B cell (primary cell): ENCODE measurements around the gene SLIT3. TPM values are rescaled to one million over a fixed set of nuclear protein-coding genes. Genes with fewer than 3 reads are reported as not detected.

Experiments used
- ATAC-seq: fragments of 200-7000 bp; cut with Tn5 transposase; one replicate; pipeline ENCODE4 v1.10.0; 2021; ENCODE audit warnings: low read depth, mild to moderate bottlenecking, moderate number of reproducible peaks, moderate library complexity
- CTCF ChIA-PET: fragments of 350-600 bp; sonication (Branson Sonifier 250); formaldehyde crosslinking; loops from one replicate; lab custom pipeline; 2021; ENCODE audit warnings: antibody characterized with exemption, inconsistent platforms; lab: Charles Lee
- POLR2A ChIA-PET: fragments of 350-600 bp; sonication (Branson Sonifier 250); formaldehyde crosslinking; loops from one replicate; lab custom pipeline; 2021; ENCODE audit warnings: antibody characterized with exemption; lab: Charles Lee
- DNase-seq: peaks from one replicate; pipeline ENCODE4 v3.0.0; 2013
- H2AFZ ChIP-seq: 2 replicates; pipeline ENCODE4 v1.6.1; 2012; ENCODE audit warnings: mild to moderate bottlenecking, low read depth, low read length; ENCODE audit not compliant: insufficient read depth, poor library complexity, severe bottlenecking
- H3K27ac ChIP-seq, 2 donors: 1 replicate in 1 of 2; 2 replicates in 1 of 2; pipeline ENCODE4 v1.5.1; 2012 to 2013; ENCODE audit warnings: low read length in 2 of 2, mild to moderate bottlenecking in 2 of 2, moderate library complexity in 1 of 2
- H3K27me3 ChIP-seq, 4 experiments: fragments of 200-600 bp in 1 of 4; sonication (generic) in 1 of 4; replicated peaks in 1 of 4; 1 replicate in 2 of 4; 2 replicates in 2 of 4; pipeline versions ENCODE4 v1.6.1 to v1.7.0; 2013 to 2016; ENCODE audit warnings: low read length in 3 of 4, mild to moderate bottlenecking in 2 of 4, mixed read lengths in 1 of 4, moderate library complexity in 1 of 4; ENCODE audit not compliant: insufficient read depth in 4 of 4, control insufficient read depth in 3 of 4; ENCODE audit errors: control extremely low read depth in 1 of 4
- H3K36me3 ChIP-seq, 2 experiments: replicated peaks in 1 of 2; 1 replicate in 1 of 2; 2 replicates in 1 of 2; pipeline versions ENCODE4 v1.6.1 to v1.7.1; 2013; ENCODE audit warnings: low read length in 1 of 2; ENCODE audit not compliant: insufficient read depth in 2 of 2, control insufficient read depth in 1 of 2; ENCODE audit errors: control extremely low read depth in 1 of 2, extremely low read depth in 1 of 2
- H3K4me1 ChIP-seq, 2 donors: fragments of 200-600 bp in 1 of 2; sonication (generic) in 1 of 2; 1 replicate in 1 of 2; 2 replicates in 1 of 2; pipeline versions ENCODE4 v1.5.1 to v1.6.1; 2013 to 2017; ENCODE audit warnings: low read length in 2 of 2; ENCODE audit not compliant: control insufficient read depth in 2 of 2, insufficient read depth in 2 of 2
- H3K4me2 ChIP-seq: replicated peaks from 2 replicates; pipeline ENCODE3; 2012; ENCODE audit warnings: mild to moderate bottlenecking, low read depth, low read length; ENCODE audit not compliant: poor library complexity, severe bottlenecking
- H3K4me3 ChIP-seq, 5 experiments: fragments of 200-600 bp in 1 of 5; sonication (generic) in 1 of 5; 1 replicate in 3 of 5; 2 replicates in 2 of 5; pipeline versions ENCODE4 v1.5.1 to v1.7.0; 2011 to 2016; ENCODE audit warnings: low read length in 4 of 5, mild to moderate bottlenecking in 4 of 5, low read depth in 2 of 5, control low read depth in 1 of 5, moderate library complexity in 1 of 5; ENCODE audit not compliant: insufficient read depth in 1 of 5; ENCODE audit errors: control extremely low read depth in 1 of 5, extremely low read depth in 1 of 5
- H3K79me2 ChIP-seq: fragments of 200-600 bp; sonication (generic); one replicate; pipeline ENCODE4 v1.6.0; 2016; ENCODE audit warnings: low read length; ENCODE audit not compliant: control insufficient read depth, insufficient read depth
- H3K9ac ChIP-seq: fragments of 200-600 bp; sonication (generic); 2 replicates; pipeline ENCODE4 v1.6.1; 2017; ENCODE audit warnings: mild to moderate bottlenecking, low read length, moderate library complexity
- H3K9me3 ChIP-seq, 3 donors: one replicate each; pipeline versions ENCODE4 v1.6.1 to v1.7.1; 2013; ENCODE audit warnings: low read length in 2 of 3; ENCODE audit not compliant: control insufficient read depth in 2 of 3, insufficient read depth in 1 of 3; ENCODE audit errors: control extremely low read depth in 1 of 3
- H4K20me1 ChIP-seq: 2 replicates; pipeline ENCODE4 v1.6.0; 2012; ENCODE audit warnings: mild to moderate bottlenecking, low read length; ENCODE audit not compliant: insufficient read depth, control insufficient read depth, poor library complexity, severe bottlenecking
- H3K27ac Mint-ChIP-seq: one replicate; pipeline ENCODE4 v1.8.0; 2021; ENCODE audit warnings: mixed read lengths
- H3K27me3 Mint-ChIP-seq: one replicate; pipeline ENCODE4 v1.8.0; 2021; ENCODE audit warnings: mixed read lengths
- H3K4me1 Mint-ChIP-seq: one replicate; pipeline ENCODE4 v1.8.0; 2021; ENCODE audit warnings: mixed read lengths
- H3K4me3 Mint-ChIP-seq: one replicate; pipeline ENCODE4 v1.8.0; 2021; ENCODE audit warnings: mixed read lengths
- H3K9me3 Mint-ChIP-seq: one replicate; pipeline ENCODE4 v1.8.0; 2022; ENCODE audit warnings: mixed read lengths; ENCODE audit not compliant: insufficient read depth
- EZH2 ChIP-seq: IDR thresholded peaks from 2 replicates; pipeline ENCODE4 v1.6.1; 2012; ENCODE audit warnings: borderline replicate concordance, low read depth, mild to moderate bottlenecking, moderate library complexity, low read length; ENCODE audit not compliant: insufficient read depth, poor library complexity, severe bottlenecking
- WGBS: methylation state at CpG from one replicate; pipeline ENCODE4 v1.1.5; 2013; ENCODE audit warnings: missing lambda C conversion rate; ENCODE audit not compliant: insufficient coverage; 5-methylcytosine and 5-hydroxymethylcytosine counted together
- intact Hi-C: fragments of 100-400 bp; cut with micrococcal nuclease; formaldehyde crosslinking; loops from one replicate; pipeline ENCODE4 v1.10.0; 2022
- polyA plus RNA-seq: library from polyadenylated mRNA; depleted of rRNA; stranded (reverse); fragments of >200 nt; gene quantifications from 2 replicates; pipeline ENCODE4 v1.2.3, GENCODE V29; 2012
- total RNA-seq, 2 donors: library from RNA; stranded (reverse); fragments of 120-200 nt in 1 of 2; gene quantifications; 1 replicate in 1 of 2; 2 replicates in 1 of 2; pipeline versions ENCODE4 v1.2.3 to v1.2.4, GENCODE V29; 2013 to 2022
- TF ChIP-seq, protein P1 (sequence below): fragments of 200-600 bp; IDR thresholded peaks from one replicate; pipeline ENCODE4 v1.8.0; 2022; ENCODE audit warnings: antibody characterized with exemption, mild to moderate bottlenecking

Gene SLIT3
- total and polyA plus RNA-seq, 2 donors (not counting 1 experiment from before 2014, with no cell fraction given) = not detected

DNA sequence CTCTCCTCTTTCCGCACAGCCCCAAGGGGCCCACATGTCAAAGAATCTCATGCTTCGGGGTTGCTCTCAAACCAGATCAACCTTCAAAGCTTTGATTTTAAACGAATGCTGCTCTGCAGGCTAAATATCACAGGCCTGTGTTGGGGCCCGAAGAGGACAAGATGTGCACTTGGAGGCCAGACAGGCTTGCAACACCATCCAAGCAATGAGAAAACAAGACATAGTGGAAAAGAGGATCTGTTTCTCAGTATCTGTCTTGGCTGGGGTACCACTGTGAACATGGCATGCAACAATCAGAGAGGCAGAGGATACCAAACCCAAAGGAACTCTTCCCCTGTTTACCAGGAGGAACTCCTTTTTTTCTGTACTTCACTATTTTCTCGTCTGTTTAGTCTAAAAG is 321.8 kb downstream of the SLIT3 start:
- no peaks in the 10 kb centered on the region for H4K20me1 ChIP-seq
- H3K79me2 ChIP-seq = no peaks in the 10 kb centered on the region
- CTCF ChIA-PET = interaction anchor here (1.2 kb wide), 1 partner anchor 9 kb away, joined by 3 read pairs; no protein-coding TSS in a partner anchor
- H3K27me3 ChIP-seq = peaks cover 0 to 5% (median 1%) of the 10 kb centered on the region in 4 experiments
- 93% methylated on average over 4 of the region's 5 CpGs for WGBS
- POLR2A ChIA-PET = no interaction called here
- H3K4me2 ChIP-seq = no peak overlapping the region
- no peaks in the 10 kb centered on the region for H3K9me3 ChIP-seq
- H2AFZ ChIP-seq = no peak overlapping the region
- H3K9me3 Mint-ChIP-seq = no peaks in the 10 kb centered on the region
- H3K4me3 Mint-ChIP-seq = no peak overlapping the region
- no peak overlapping the region for H3K9ac ChIP-seq
- no peak for ATAC-seq
- no peaks in the 10 kb centered on the region for H3K4me1 Mint-ChIP-seq
- intact Hi-C loops = no loop called here
- no peaks in the 10 kb centered on the region for H3K4me1 ChIP-seq
- no peak for TF ChIP-seq EZH2
- TF ChIP-seq, protein P1, sequence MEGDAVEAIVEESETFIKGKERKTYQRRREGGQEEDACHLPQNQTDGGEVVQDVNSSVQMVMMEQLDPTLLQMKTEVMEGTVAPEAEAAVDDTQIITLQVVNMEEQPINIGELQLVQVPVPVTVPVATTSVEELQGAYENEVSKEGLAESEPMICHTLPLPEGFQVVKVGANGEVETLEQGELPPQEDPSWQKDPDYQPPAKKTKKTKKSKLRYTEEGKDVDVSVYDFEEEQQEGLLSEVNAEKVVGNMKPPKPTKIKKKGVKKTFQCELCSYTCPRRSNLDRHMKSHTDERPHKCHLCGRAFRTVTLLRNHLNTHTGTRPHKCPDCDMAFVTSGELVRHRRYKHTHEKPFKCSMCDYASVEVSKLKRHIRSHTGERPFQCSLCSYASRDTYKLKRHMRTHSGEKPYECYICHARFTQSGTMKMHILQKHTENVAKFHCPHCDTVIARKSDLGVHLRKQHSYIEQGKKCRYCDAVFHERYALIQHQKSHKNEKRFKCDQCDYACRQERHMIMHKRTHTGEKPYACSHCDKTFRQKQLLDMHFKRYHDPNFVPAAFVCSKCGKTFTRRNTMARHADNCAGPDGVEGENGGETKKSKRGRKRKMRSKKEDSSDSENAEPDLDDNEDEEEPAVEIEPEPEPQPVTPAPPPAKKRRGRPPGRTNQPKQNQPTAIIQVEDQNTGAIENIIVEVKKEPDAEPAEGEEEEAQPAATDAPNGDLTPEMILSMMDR = no peak
- no peak overlapping the region for H3K4me3 ChIP-seq
- no peak for DNase-seq
- H3K27me3 Mint-ChIP-seq = peaks cover 16% of the 10 kb centered on the region
- H3K36me3 ChIP-seq = no peaks in the 10 kb centered on the region
- H3K27ac Mint-ChIP-seq = no peak overlapping the region
- H3K27ac ChIP-seq = no peak overlapping the region

DNA sequence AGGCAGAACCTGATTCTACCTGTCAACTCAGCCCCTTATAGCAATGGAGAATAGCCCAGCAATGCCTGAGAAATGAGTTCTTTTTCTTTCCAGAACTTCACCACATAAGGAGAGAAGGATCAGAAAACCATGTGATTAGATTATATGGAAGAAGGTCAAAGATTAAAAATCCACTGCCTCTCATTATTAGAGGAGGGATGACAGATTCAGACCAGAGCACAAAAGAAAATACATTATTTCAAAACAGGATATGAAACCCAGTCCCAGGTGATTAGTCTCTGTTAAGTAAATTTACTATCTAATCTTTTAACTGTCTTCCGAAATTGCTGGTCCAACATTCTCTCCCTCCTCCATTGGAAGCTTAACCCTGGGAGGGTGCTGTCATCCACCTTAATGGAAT is 322.4 kb downstream of the SLIT3 start:
- Histone ChIP-seq H3K4me3 (no peak overlapping the region), H3K9ac (no peak overlapping the region), H3K27me3 (peaks cover 0 to 5% (median 1%) of the 10 kb centered on the region in 4 experiments), H3K27ac (no peak overlapping the region), H3K79me2 (no peaks in the 10 kb centered on the region), H3K4me2 (no peak overlapping the region), H3K9me3 (no peaks in the 10 kb centered on the region), H4K20me1 (no peaks in the 10 kb centered on the region), H3K36me3 (no peaks in the 10 kb centered on the region), H2AFZ (no peak overlapping the region), H3K4me1 (no peaks in the 10 kb centered on the region)
- ChIA-PET POLR2A (no interaction called here), CTCF (interaction anchor here (0.6 to 1.2 kb wide), 2 partner anchors 9 to 33 kb away, joined by 3 to 4 read pairs; no protein-coding TSS in a partner anchor)
- Mint-ChIP-seq H3K27me3 (peaks cover 21% of the 10 kb centered on the region), H3K9me3 (no peaks in the 10 kb centered on the region), H3K4me1 (no peaks in the 10 kb centered on the region), H3K27ac (no peak overlapping the region), H3K4me3 (no peak overlapping the region)
- intact Hi-C loops = no loop called here
- no CpG with 5 or more reads among the region's 1 CpG for WGBS
- ATAC-seq = no peak
- TF ChIP-seq, protein P1 = no peak
- TF ChIP-seq EZH2 = no peak
- no peak for DNase-seq
